ENCODE data around the gene SLC13A2.
"Not testable (repeated sequence)": the region's sequence is repeated elsewhere in the genome, so short reads cannot be mapped to it uniquely, and the experiment has no call there.

SLC13A2 gene

GRCh38 chr17:28447396-28447760 lies 26.1 kb upstream of the SLC13A2 start:
- H3K27me3 ChIP-seq (ENCODE audit: control insufficient read depth in 5 of 5, insufficient read depth in 4 of 5, low read length in 5 of 5), result no peaks in the 10 kb centered on the region
- H3K36me3 ChIP-seq (ENCODE audit: control insufficient read depth in 5 of 5, insufficient read depth in 5 of 5, low read length in 5 of 5), result no peaks in the 10 kb centered on the region

DNA sequence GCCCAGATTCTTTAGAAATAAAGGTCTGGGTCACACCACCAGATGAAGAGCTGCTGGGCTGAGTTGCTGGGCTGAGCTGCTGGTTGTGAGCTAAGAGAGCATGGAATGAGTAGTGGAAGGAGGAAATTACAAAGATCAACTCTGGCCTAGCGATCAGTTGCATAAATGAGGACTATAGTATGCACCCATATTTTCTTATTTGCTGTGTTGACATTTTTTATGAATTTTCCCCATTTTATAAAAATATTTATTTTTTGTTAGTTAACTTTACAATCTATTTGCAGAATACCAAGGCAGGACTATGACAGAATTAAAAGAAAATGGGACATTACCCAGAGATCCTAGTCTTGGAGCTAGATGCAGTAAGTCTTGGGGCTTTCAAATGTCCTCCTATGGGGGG lies 23.6 kb upstream of the SLC13A2 start:
- Histone ChIP-seq H3K4me1 (ENCODE audit: control insufficient read depth in 5 of 5, insufficient read depth in 5 of 5, low read length in 5 of 5) (no peaks in the 10 kb centered on the region), H3K27ac (ENCODE audit: low read depth, low read length) (no peak overlapping the region), H3K4me3 (ENCODE audit: low read depth in 1 of 5, low read length in 5 of 5) (no peak overlapping the region), H3K27me3 (ENCODE audit: control insufficient read depth in 5 of 5, insufficient read depth in 4 of 5, low read length in 5 of 5) (no peaks in the 10 kb centered on the region), H3K36me3 (ENCODE audit: control insufficient read depth in 5 of 5, insufficient read depth in 5 of 5, low read length in 5 of 5) (no peaks in the 10 kb centered on the region), H3K9me3 (ENCODE audit: control insufficient read depth in 5 of 5, low read length in 5 of 5) (no peaks in the 10 kb centered on the region), H3K9ac (ENCODE audit: low read length in 5 of 5) (no peak overlapping the region)

More at GRCh38 chr17:28447396-28447760, 26.1 kb upstream of the SLC13A2 start:
- Histone ChIP-seq H3K9me3 (ENCODE audit: control insufficient read depth in 5 of 5, low read length in 5 of 5) (peaks cover 0 to 2% (median 0%) of the 10 kb centered on the region in 5 donors), H3K9ac (ENCODE audit: low read length in 5 of 5) (no peak overlapping the region), H3K27ac (ENCODE audit: low read depth, low read length) (no peak overlapping the region), H3K4me3 (ENCODE audit: low read depth in 1 of 5, low read length in 5 of 5) (no peak overlapping the region), H3K4me1 (ENCODE audit: control insufficient read depth in 5 of 5, insufficient read depth in 5 of 5, low read length in 5 of 5) (no peaks in the 10 kb centered on the region)

GRCh38 chr17:28457890-28458289 lies 15.6 kb upstream of the SLC13A2 start:
- no peak overlapping the region for H3K9ac ChIP-seq (ENCODE audit: low read length in 5 of 5)
- no peaks in the 10 kb centered on the region for H3K4me1 ChIP-seq (ENCODE audit: control insufficient read depth in 5 of 5, insufficient read depth in 5 of 5, low read length in 5 of 5)
- no peaks in the 10 kb centered on the region for H3K9me3 ChIP-seq (ENCODE audit: control insufficient read depth in 5 of 5, low read length in 5 of 5)
- H3K4me3 ChIP-seq (ENCODE audit: low read depth in 1 of 5, low read length in 5 of 5), result no peak overlapping the region
- no peaks in the 10 kb centered on the region for H3K27me3 ChIP-seq (ENCODE audit: control insufficient read depth in 5 of 5, insufficient read depth in 4 of 5, low read length in 5 of 5)
- H3K36me3 ChIP-seq (ENCODE audit: control insufficient read depth in 5 of 5, insufficient read depth in 5 of 5, low read length in 5 of 5), result no peaks in the 10 kb centered on the region
- H3K27ac ChIP-seq (ENCODE audit: low read depth, low read length), result no peak overlapping the region

DNA sequence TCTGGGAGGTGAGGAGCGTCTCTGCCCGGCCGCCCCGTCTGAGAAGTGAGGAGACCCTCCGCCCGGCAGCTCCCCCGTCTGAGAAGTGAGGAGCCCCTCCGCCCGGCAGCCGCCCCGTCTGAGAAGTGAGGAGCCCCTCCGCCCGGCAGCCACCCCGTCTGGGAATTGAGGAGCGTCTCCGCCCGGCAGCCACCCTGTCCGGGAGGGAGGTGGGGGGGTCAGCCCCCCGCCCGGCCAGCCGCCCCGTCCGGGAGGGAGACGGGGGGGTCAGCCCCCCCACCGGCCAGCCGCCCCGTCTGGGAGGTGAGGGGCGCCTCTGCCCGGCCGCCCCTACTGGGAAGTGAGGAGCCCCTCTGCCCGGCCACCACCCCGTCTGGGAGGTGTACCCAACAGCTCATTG lies 14.6 kb upstream of the SLC13A2 start:
- H3K9ac ChIP-seq (ENCODE audit: low read length in 5 of 5); H3K27ac ChIP-seq (ENCODE audit: low read depth, low read length); H3K9me3 ChIP-seq (ENCODE audit: control insufficient read depth in 5 of 5, low read length in 5 of 5); H3K36me3 ChIP-seq (ENCODE audit: control insufficient read depth in 5 of 5, insufficient read depth in 5 of 5, low read length in 5 of 5); H3K4me3 ChIP-seq (ENCODE audit: low read depth in 1 of 5, low read length in 5 of 5); H3K4me1 ChIP-seq (ENCODE audit: control insufficient read depth in 5 of 5, insufficient read depth in 5 of 5, low read length in 5 of 5); H3K27me3 ChIP-seq (ENCODE audit: control insufficient read depth in 5 of 5, insufficient read depth in 4 of 5, low read length in 5 of 5): not testable (repeated sequence)

DNA sequence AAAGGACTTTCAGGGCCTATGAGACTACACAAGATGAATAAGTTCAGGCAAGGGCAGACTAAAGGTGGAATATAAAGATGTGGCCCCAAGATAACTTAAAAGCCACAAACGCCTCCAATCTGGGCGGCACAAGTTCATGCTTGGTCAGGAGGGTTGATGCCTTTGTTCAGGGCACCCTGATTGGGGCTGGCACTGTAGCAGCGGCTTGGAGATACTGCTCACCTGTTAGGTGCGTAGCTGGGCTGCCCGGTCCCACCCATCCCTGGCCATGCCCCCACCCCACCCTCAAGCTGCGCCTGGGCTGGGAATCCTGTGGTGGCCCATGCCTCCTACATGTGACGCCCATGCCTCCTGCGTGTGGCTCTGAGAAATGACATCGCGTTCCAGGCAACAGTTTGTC lies 12.5 kb upstream of the SLC13A2 start:
- Histone ChIP-seq H3K27ac (ENCODE audit: low read depth, low read length) (no peak overlapping the region), H3K27me3 (ENCODE audit: control insufficient read depth in 5 of 5, insufficient read depth in 4 of 5, low read length in 5 of 5) (peaks cover 0 to 11% (median 2%) of the 10 kb centered on the region in 5 donors), H3K36me3 (ENCODE audit: control insufficient read depth in 5 of 5, insufficient read depth in 5 of 5, low read length in 5 of 5) (no peaks in the 10 kb centered on the region), H3K9me3 (ENCODE audit: control insufficient read depth in 5 of 5, low read length in 5 of 5) (no peaks in the 10 kb centered on the region), H3K4me1 (ENCODE audit: control insufficient read depth in 5 of 5, insufficient read depth in 5 of 5, low read length in 5 of 5) (peaks cover 0 to under 1% (median 0%) of the 10 kb centered on the region in 5 donors), H3K4me3 (ENCODE audit: low read depth in 1 of 5, low read length in 5 of 5) (no peak overlapping the region), H3K9ac (ENCODE audit: low read length in 5 of 5) (no peak overlapping the region)

GRCh38 chr17:28466001-28466400 lies 7.4 kb upstream of the SLC13A2 start:
- Histone ChIP-seq H3K27ac (ENCODE audit: low read depth, low read length) (no peak overlapping the region), H3K36me3 (ENCODE audit: control insufficient read depth in 5 of 5, insufficient read depth in 5 of 5, low read length in 5 of 5) (no peaks in the 10 kb centered on the region)

DNA sequence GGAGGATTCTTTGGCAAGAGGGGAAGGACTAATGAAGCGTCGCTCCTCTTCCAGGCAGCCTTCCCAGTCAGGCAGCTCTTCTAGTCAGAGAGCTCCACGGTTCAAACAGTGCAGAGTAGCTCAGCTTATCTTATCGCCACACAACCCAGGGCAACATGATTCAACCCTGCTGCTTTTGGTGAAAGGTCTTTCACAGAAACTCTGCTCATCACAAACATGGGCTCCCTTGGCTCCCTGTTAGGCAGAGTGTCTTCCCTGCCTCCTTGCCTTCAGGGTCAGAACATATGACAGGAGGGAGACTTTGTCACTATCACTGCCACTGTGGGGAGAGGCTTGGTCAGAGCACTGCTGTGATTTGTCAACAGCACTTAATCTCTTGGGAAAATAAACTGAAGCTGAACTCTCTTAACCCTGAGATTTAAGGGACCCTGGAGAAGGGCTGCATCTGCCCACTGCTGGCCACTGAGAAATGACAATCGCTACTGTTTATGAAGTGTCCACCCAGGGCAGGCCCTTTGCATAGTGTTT lies 6.9 kb upstream of the SLC13A2 start:
- Histone ChIP-seq H3K9me3 (ENCODE audit: control insufficient read depth in 5 of 5, low read length in 5 of 5) (no peaks in the 10 kb centered on the region), H3K27me3 (ENCODE audit: control insufficient read depth in 5 of 5, insufficient read depth in 4 of 5, low read length in 5 of 5) (peaks cover 0 to 16% (median 3%) of the 10 kb centered on the region in 5 donors), H3K4me3 (ENCODE audit: low read depth in 1 of 5, low read length in 5 of 5) (no peak overlapping the region), H3K36me3 (ENCODE audit: control insufficient read depth in 5 of 5, insufficient read depth in 5 of 5, low read length in 5 of 5) (no peaks in the 10 kb centered on the region), H3K9ac (ENCODE audit: low read length in 5 of 5) (no peak overlapping the region), H3K27ac (ENCODE audit: low read depth, low read length) (no peak overlapping the region), H3K4me1 (ENCODE audit: control insufficient read depth in 5 of 5, insufficient read depth in 5 of 5, low read length in 5 of 5) (peaks cover 0 to 5% (median 0%) of the 10 kb centered on the region in 5 donors)

More at GRCh38 chr17:28466001-28466400, 7.4 kb upstream of the SLC13A2 start:
- Histone ChIP-seq H3K4me3 (ENCODE audit: low read depth in 1 of 5, low read length in 5 of 5) (no peak overlapping the region), H3K9ac (ENCODE audit: low read length in 5 of 5) (no peak overlapping the region), H3K4me1 (ENCODE audit: control insufficient read depth in 5 of 5, insufficient read depth in 5 of 5, low read length in 5 of 5) (peaks cover 0 to 5% (median 0%) of the 10 kb centered on the region in 5 donors), H3K27me3 (ENCODE audit: control insufficient read depth in 5 of 5, insufficient read depth in 4 of 5, low read length in 5 of 5) (peaks cover 0 to 16% (median 3%) of the 10 kb centered on the region in 5 donors), H3K9me3 (ENCODE audit: control insufficient read depth in 5 of 5, low read length in 5 of 5) (no peaks in the 10 kb centered on the region)

DNA sequence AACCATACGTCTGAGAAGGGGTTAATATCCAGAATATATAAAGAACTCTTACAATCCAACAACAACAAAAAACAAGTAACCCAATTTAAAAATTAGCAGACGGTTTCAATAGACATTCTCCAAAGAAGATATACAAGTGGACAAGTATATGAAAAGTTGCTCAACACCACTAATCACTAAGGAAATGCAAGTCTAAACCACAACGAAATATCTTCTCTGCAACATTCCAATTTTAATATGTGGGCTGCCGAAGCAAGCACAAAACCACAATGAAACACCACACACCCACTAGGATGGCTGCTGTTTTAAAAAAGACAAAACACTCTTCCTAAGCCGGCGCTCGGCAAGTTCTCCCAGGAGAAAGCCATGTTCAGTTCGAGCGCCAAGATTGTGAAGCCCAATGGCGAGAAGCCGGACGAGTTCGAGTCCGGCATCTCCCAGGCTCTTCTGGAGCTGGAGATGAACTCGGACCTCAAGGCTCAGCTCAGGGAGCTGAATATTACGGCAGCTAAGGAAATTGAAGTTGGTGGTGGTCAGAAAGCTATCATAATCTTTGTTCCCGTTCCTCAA lies 5.9 kb upstream of the SLC13A2 start:
- H3K4me1 ChIP-seq (ENCODE audit: control insufficient read depth in 5 of 5, insufficient read depth in 5 of 5, low read length in 5 of 5), result peaks cover 0 to 5% (median 0%) of the 10 kb centered on the region in 5 donors
- no peak overlapping the region for H3K27ac ChIP-seq (ENCODE audit: low read depth, low read length)
- H3K4me3 ChIP-seq (ENCODE audit: low read depth in 1 of 5, low read length in 5 of 5), result no peak overlapping the region
- peaks cover 0 to 16% (median 3%) of the 10 kb centered on the region in 5 donors for H3K27me3 ChIP-seq (ENCODE audit: control insufficient read depth in 5 of 5, insufficient read depth in 4 of 5, low read length in 5 of 5)
- no peaks in the 10 kb centered on the region for H3K36me3 ChIP-seq (ENCODE audit: control insufficient read depth in 5 of 5, insufficient read depth in 5 of 5, low read length in 5 of 5)
- no peaks in the 10 kb centered on the region for H3K9me3 ChIP-seq (ENCODE audit: control insufficient read depth in 5 of 5, low read length in 5 of 5)
- H3K9ac ChIP-seq (ENCODE audit: low read length in 5 of 5), result no peak overlapping the region

DNA sequence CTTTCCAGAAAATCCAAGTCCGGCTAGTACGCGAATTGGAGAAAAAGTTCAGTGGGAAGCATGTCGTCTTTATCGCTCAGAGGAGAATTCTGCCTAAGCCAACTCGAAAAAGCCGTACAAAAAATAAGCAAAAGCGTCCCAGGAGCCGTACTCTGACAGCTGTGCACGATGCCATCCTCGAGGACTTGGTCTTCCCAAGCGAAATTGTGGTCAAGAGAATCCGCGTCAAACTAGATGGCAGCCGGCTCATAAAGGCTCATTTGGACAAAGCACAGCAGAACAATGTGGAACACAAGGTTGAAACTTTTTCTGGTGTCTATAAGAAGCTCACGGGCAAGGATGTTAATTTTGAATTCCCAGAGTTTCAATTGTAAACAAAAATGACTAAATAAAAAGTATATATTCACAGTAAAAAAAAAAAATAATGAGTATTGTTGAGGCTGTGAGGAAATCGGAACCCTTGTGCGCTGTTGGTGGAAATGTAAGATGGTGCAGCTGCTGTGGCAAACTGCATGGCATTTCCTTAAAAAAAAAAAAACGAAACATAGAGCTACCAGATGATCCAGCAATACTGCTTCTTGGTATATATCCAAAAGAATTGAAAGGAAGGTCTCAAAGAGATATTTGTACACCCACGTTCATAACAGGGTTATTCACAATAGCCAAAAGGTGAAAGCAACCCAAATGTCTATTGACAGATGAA lies 5.3 kb upstream of the SLC13A2 start:
- not testable (repeated sequence) for H3K27ac ChIP-seq (ENCODE audit: low read depth, low read length); H3K9ac ChIP-seq (ENCODE audit: low read length in 5 of 5); H3K9me3 ChIP-seq (ENCODE audit: control insufficient read depth in 5 of 5, low read length in 5 of 5)

GRCh38 chr17:28468781-28469180 lies 4.7 kb upstream of the SLC13A2 start:
- no peaks in the 10 kb centered on the region for H3K9me3 ChIP-seq (ENCODE audit: control insufficient read depth in 5 of 5, low read length in 5 of 5)
- no peaks in the 10 kb centered on the region for H3K36me3 ChIP-seq (ENCODE audit: control insufficient read depth in 5 of 5, insufficient read depth in 5 of 5, low read length in 5 of 5)
- H3K27ac ChIP-seq (ENCODE audit: low read depth, low read length), result no peak overlapping the region
- H3K9ac ChIP-seq (ENCODE audit: low read length in 5 of 5), result no peak overlapping the region
- peaks cover 0 to 5% (median 0%) of the 10 kb centered on the region in 5 donors for H3K4me1 ChIP-seq (ENCODE audit: control insufficient read depth in 5 of 5, insufficient read depth in 5 of 5, low read length in 5 of 5)
- H3K4me3 ChIP-seq (ENCODE audit: low read depth in 1 of 5, low read length in 5 of 5), result no peak overlapping the region
- H3K27me3 ChIP-seq (ENCODE audit: control insufficient read depth in 5 of 5, insufficient read depth in 4 of 5, low read length in 5 of 5), result peaks cover 0 to 16% (median 3%) of the 10 kb centered on the region in 5 donors

More for the DNA sequence above, 5.3 kb upstream of the SLC13A2 start:
- H3K4me1 ChIP-seq (ENCODE audit: control insufficient read depth in 5 of 5, insufficient read depth in 5 of 5, low read length in 5 of 5); H3K36me3 ChIP-seq (ENCODE audit: control insufficient read depth in 5 of 5, insufficient read depth in 5 of 5, low read length in 5 of 5); H3K4me3 ChIP-seq (ENCODE audit: low read depth in 1 of 5, low read length in 5 of 5): not testable (repeated sequence)
- peaks cover 0 to 16% (median 3%) of the 10 kb centered on the region in 5 donors for H3K27me3 ChIP-seq (ENCODE audit: control insufficient read depth in 5 of 5, insufficient read depth in 4 of 5, low read length in 5 of 5)

Data from subcutaneous abdominal adipose tissue (tissue), 5 donors.